GM12874 (cell line): ENCODE results near the gene IDH3G.

Experiments
- CTCF ChIP-seq: IDR thresholded peaks from 2 replicates; pipeline ENCODE4 v1.5.1; 2011; ENCODE audit warnings: low read depth, mild to moderate bottlenecking, control low read depth, low read length, moderate library complexity; ENCODE audit not compliant: insufficient read depth

IDH3G gene

GRCh38 chrX:153773218-153773611 lies 21.0 kb downstream of the IDH3G start:
- no peak for TF ChIP-seq CTCF

- no peak for TF ChIP-seq CTCF
Observed at GRCh38 chrX:153772316-153773217, 21.6 kb downstream of the IDH3G start.

- TF ChIP-seq CTCF: no peak
Observed at GRCh38 chrX:153771415-153772315, 22.5 kb downstream of the IDH3G start.

GRCh38 chrX:153770601-153771414 lies 23.4 kb downstream of the IDH3G start:
- TF ChIP-seq CTCF: no peak

- no peak for TF ChIP-seq CTCF
Observed at GRCh38 chrX:153769865-153770600, 24.1 kb downstream of the IDH3G start.

- TF ChIP-seq CTCF: no peak
Observed at GRCh38 chrX:153769158-153769864, 24.9 kb downstream of the IDH3G start.
